HepG2 (cell line): ENCODE data around the gene KRTDAP. TPM values are rescaled to one million over a fixed set of nuclear protein-coding genes. Genes with fewer than 3 reads are reported as not detected.

Experiments
- ATAC-seq: fragments of 200-7000 bp; cut with Tn5 transposase; 3 replicates; pipeline ENCODE4 v1.9.1; 2020; ENCODE audit warnings: mild to moderate bottlenecking, moderate library complexity
- BruUV-seq: library from RNA; stranded (reverse); fragments of 400-500 nt; replicated peaks from 2 replicates; lab custom pipeline; 2021; lab: Mats Ljungman, UMichigan
- CTCF ChIA-PET: fragments of 300-600 bp; formaldehyde crosslinking; extraction: SDS; loops from one replicate; lab custom pipeline; 2021; ENCODE audit warnings: low total read pairs, inconsistent platforms, low intra/inter-chr PET ratio; lab: Yijun Ruan, JAX
- POLR2A ChIA-PET: fragments of 350-600 bp; sonication (Branson Sonifier 250); formaldehyde crosslinking; loops from one replicate; lab custom pipeline; 2020; ENCODE audit warnings: antibody characterized with exemption, inconsistent platforms; lab: Yijun Ruan, JAX
- DNase-seq: peaks from one replicate; pipeline ENCODE4 v3.0.0-alpha.2; 2015; ENCODE audit warnings: low spot score
- FAIRE-seq: peaks from 3 replicates; lab custom pipeline; 2011; peaks lifted over from hg19 to GRCh38; lab: Jason Lieb, UNC
- H2AFZ ChIP-seq: one replicate; pipeline ENCODE4 v1.6.1; 2011; ENCODE audit warnings: low read length, inconsistent platforms
- H3K27ac ChIP-seq: fragments of 300-600 bp; 3 replicates; pipeline ENCODE4 v1.8.0; 2011; ENCODE audit warnings: mixed run types, mild to moderate bottlenecking, mixed read lengths, low read length, inconsistent platforms; ENCODE audit not compliant: insufficient read depth; ENCODE audit errors: extremely low read length
- H3K27me3 ChIP-seq, 2 experiments: fragments of 200-600 bp in 1 of 2; 2 replicates in 1 of 2; 3 replicates in 1 of 2; pipeline versions ENCODE4 v1.6.0 to v1.8.0; 2011; ENCODE audit warnings: low read length in 2 of 2, mild to moderate bottlenecking in 2 of 2, moderate library complexity in 2 of 2, inconsistent platforms in 1 of 2; ENCODE audit not compliant: insufficient read depth in 2 of 2, control insufficient read depth in 1 of 2
- H3K36me3 ChIP-seq, 2 experiments: fragments of 200-600 bp in 1 of 2; replicated peaks in 1 of 2; 2 replicates in 1 of 2; 3 replicates in 1 of 2; pipeline versions ENCODE4 v1.5.1 to v1.8.0; 2011; ENCODE audit warnings: low read length in 2 of 2, inconsistent platforms in 1 of 2; ENCODE audit not compliant: insufficient read depth in 2 of 2, control insufficient read depth in 1 of 2
- H3K4me1 ChIP-seq: 2 replicates; pipeline ENCODE4 v1.5.1; 2012; ENCODE audit warnings: low read length, inconsistent platforms; ENCODE audit not compliant: insufficient read depth
- H3K4me2 ChIP-seq: 2 replicates; pipeline ENCODE4 v1.6.0; 2011; ENCODE audit warnings: low read depth, low read length, inconsistent platforms
- H3K4me3 ChIP-seq, 3 experiments: fragments of 200-600 bp in 1 of 3; sonication (generic), shearing (Covaris generic) in 1 of 3; replicated peaks in 1 of 3; 2 replicates each; pipeline ENCODE4 v1.5.1; 2011 to 2016; ENCODE audit warnings: low read length in 3 of 3, inconsistent platforms in 2 of 3, low read depth in 2 of 3, mild to moderate bottlenecking in 2 of 3, control low read depth in 1 of 3, mixed read lengths in 1 of 3; ENCODE audit not compliant: insufficient read depth in 1 of 3
- H3K79me2 ChIP-seq: one replicate; pipeline ENCODE4 v1.6.1; 2011; ENCODE audit warnings: low read length, inconsistent platforms; ENCODE audit not compliant: insufficient read depth
- H3K9ac ChIP-seq: 2 replicates; pipeline ENCODE4 v1.6.0; 2011; ENCODE audit warnings: mild to moderate bottlenecking, low read depth, low read length, inconsistent platforms; ENCODE audit not compliant: insufficient read depth
- H3K9me3 ChIP-seq: 2 replicates; pipeline ENCODE4 v1.5.1; 2012; ENCODE audit warnings: mild to moderate bottlenecking, low read length
- H4K20me1 ChIP-seq: 2 replicates; pipeline ENCODE4 v1.6.0; 2011; ENCODE audit warnings: inconsistent platforms, mild to moderate bottlenecking, low read length, moderate library complexity; ENCODE audit not compliant: insufficient read depth
- EEA1 ChIP-seq: sonication (generic); formaldehyde crosslinking; IDR thresholded peaks from 2 replicates; pipeline ENCODE4 v1.5.1; 2020; ENCODE audit warnings: mild to moderate bottlenecking, missing genetic modification reagents, borderline replicate concordance
- UBTF ChIP-seq: sonication (generic); formaldehyde crosslinking; IDR thresholded peaks from 2 replicates; pipeline ENCODE4 v1.4.0; 2020; ENCODE audit warnings: mild to moderate bottlenecking, missing genetic modification reagents
- YEATS2 ChIP-seq: sonication (generic); formaldehyde crosslinking; IDR thresholded peaks from 2 replicates; pipeline ENCODE4 v1.4.0; 2020; ENCODE audit warnings: missing genetic modification reagents, borderline replicate concordance
- ZNF629 ChIP-seq: sonication (generic); formaldehyde crosslinking; conservative IDR thresholded peaks from 2 replicates; pipeline ENCODE4 v1.5.0; 2020; ENCODE audit warnings: missing genetic modification reagents
- WGBS: methylation state at CpG from one replicate; pipeline ENCODE4 v1.1.6; 2017; ENCODE audit warnings: low lambda C conversion rate; 5-methylcytosine and 5-hydroxymethylcytosine counted together
- in situ Hi-C: cut with HindIII; loops from 2 replicates; pipeline ENCODE4 v1.10.0; 2017; ENCODE audit warnings: low pct_unique_long_range_greater_than_20kb; ENCODE audit not compliant: extremely low pct_ligation_motif_present
- intact Hi-C: fragments of 100-400 bp; cut with micrococcal nuclease; formaldehyde crosslinking; loops from one replicate; pipeline ENCODE4 v1.10.0; 2022; ENCODE audit not compliant: unreplicated experiment
- polyA plus RNA-seq, 8 experiments: library from polyadenylated mRNA; depleted of rRNA in 3 of 8; stranded (reverse) in 7 of 8; unstranded in 1 of 8; fragments of >200 nt; fragmentation: Illumina TruSeq in 4 of 8; extraction: Trizol in 4 of 8; gene quantifications; 2 replicates each; pipeline versions ENCODE4 v1.2.1 to v1.2.3, GENCODE V29; 2011 to 2016; ENCODE audit warnings: low read depth in 4 of 8, missing spikeins in 1 of 8, mixed read lengths in 1 of 8; ENCODE audit not compliant: insufficient read depth in 1 of 8
- total RNA-seq, 5 experiments: library from RNA; depleted of rRNA; stranded (reverse); fragments of >200 nt; fragmentation: Illumina TruSeq; extraction: Trizol; gene quantifications; 2 replicates each; pipeline ENCODE4 v1.2.3, GENCODE V29; 2016; ENCODE audit warnings: low read depth in 1 of 5

Gene KRTDAP
- total and polyA plus RNA-seq, 2 of the 13 experiments (the other 11 are each of a cell fraction or from before 2014, with no cell fraction given): 0.86 to 1.5 TPM

GRCh38 chr19:35517342-35517741 is 27.1 kb upstream of the KRTDAP start (continued):
- no peak for TF ChIP-seq UBTF (CRISPR knock-in tag)
- no peak for TF ChIP-seq YEATS2

GRCh38 chr19:35516310-35516709 is 26.0 kb upstream of the KRTDAP start:
- H3K4me3 ChIP-seq: no peak overlapping the region
- WGBS: 83% methylated on average over 3 of the region's 3 CpGs
- peaks cover 18% of the 10 kb centered on the region for H3K4me1 ChIP-seq
- POLR2A ChIA-PET: no interaction called here
- in situ Hi-C loops (no loop called here), intact Hi-C loops (no loop called here)
- DNase-seq (no peak), ATAC-seq (no peak), FAIRE-seq (no peak)
- H4K20me1 ChIP-seq: no peaks in the 10 kb centered on the region
- no peaks in the 10 kb centered on the region for H3K79me2 ChIP-seq
- no peaks in the 10 kb centered on the region for H3K36me3 ChIP-seq
- H3K27ac ChIP-seq: no peak overlapping the region
- CTCF ChIA-PET: no interaction called here
- TF ChIP-seq EEA1 (CRISPR knock-in tag) (no peak), ZNF629 (CRISPR knock-in tag) (peak; percentile 80)
- no TSS peak for BruUV-seq
- H3K9ac ChIP-seq: no peak overlapping the region
- no peak overlapping the region for H2AFZ ChIP-seq
- H3K27me3 ChIP-seq: peaks cover 1 to 38% of the 10 kb centered on the region in 2 experiments; a peak in 4 of 5 replicates
- H3K4me2 ChIP-seq: no peak overlapping the region
- H3K9me3 ChIP-seq: no peaks in the 10 kb centered on the region
